Measurements from ENCODE around the gene ATF6B.

DNA sequence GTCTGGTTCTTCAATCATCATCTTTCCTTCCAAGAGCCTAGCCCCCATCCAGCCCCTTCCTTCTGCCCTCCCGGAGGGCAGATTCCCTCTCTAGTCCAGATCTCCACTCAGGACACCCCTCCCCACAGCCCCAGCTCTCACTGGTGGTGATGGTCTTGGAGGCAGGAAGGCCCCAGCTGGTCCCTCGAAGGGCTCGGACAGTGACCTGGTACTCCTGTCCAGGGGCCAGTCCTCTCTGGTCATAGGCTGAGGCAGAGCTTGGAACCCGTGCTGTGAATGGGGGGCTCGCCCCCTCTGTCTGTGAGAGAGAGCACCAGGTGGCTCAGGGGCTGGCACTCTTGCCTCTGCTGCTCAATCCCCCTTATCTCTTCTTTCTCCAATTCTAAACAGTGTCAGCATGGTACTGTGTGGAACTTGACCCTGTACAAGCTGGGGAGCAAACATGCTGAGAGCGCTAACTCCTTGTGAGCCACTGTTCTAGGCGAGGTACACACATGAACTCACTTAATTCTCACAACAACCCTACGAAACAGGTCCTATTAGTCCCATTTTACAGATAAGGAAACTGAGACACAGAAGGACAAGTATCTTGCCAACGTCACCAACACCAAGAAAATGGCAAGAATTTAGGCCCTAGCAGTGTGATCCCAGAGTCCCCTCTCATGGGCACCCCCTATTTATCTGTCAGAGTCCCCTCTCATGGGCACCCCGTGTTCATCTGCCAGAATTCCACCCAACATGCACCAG is 38.8 kb downstream of the ATF6B start:
- TF ChIP-seq, protein P1, sequence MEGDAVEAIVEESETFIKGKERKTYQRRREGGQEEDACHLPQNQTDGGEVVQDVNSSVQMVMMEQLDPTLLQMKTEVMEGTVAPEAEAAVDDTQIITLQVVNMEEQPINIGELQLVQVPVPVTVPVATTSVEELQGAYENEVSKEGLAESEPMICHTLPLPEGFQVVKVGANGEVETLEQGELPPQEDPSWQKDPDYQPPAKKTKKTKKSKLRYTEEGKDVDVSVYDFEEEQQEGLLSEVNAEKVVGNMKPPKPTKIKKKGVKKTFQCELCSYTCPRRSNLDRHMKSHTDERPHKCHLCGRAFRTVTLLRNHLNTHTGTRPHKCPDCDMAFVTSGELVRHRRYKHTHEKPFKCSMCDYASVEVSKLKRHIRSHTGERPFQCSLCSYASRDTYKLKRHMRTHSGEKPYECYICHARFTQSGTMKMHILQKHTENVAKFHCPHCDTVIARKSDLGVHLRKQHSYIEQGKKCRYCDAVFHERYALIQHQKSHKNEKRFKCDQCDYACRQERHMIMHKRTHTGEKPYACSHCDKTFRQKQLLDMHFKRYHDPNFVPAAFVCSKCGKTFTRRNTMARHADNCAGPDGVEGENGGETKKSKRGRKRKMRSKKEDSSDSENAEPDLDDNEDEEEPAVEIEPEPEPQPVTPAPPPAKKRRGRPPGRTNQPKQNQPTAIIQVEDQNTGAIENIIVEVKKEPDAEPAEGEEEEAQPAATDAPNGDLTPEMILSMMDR (IDR thresholded peaks at IDR 0.05) = no peak
- TF ChIP-seq EP300 (IDR thresholded peaks at IDR 0.05) = no peak

Data from gastroesophageal sphincter (tissue), 3 donors.